ENCODE measurements around the gene TBCD. TPM values are rescaled to one million over a fixed set of nuclear protein-coding genes. Genes with fewer than 3 reads are reported as not detected.

Gene TBCD
- total RNA-seq, 2 donors from 2014 or later = 38.9 to 74.8 TPM

DNA sequence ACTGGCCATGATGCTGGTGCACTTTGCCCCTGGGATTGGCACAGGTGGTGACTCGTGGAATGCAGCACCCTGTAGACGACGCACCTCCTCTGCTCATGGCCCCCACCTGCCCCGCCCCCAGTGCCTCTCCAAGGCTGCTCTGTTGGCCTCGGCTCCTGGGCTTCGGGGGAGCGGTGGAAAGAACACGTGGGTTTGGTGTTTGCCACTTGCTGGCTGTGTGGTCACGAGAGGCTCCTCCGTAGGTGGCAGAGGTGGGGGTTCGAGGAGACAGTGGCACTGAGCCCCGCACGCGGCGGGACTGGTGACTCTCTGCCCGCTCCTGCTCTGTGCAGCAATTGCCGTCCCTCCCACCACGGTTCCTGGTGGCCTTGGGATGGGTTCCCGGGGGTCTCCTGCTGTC, 170.8 kb downstream of the TBCD start:
- H3K27me3 ChIP-seq = no peaks in the 10 kb centered on the region
- H3K27ac ChIP-seq = peak overlapping the region in 2 of 4 donors; percentile 15 to 16
- H3K4me3 ChIP-seq = no peak overlapping the region
- ATAC-seq = peak; percentile 70
- intact Hi-C loops (cut with DNase I) = no loop called here
- no peaks in the 10 kb centered on the region for H3K9me3 ChIP-seq
- H3K36me3 ChIP-seq (replicated peaks in 1 of 2; ENCODE audit: insufficient read depth in 1 of 2, low read depth in 2 of 2) = peaks cover 0 to 11% of the 10 kb centered on the region in 2 donors
- H3K4me1 ChIP-seq = peaks cover 14% of the 10 kb centered on the region
- 57 to 61% methylated on average over 18 to 19 of the region's 19 CpGs for WGBS, 2 donors
- TF ChIP-seq POLR2A (IDR thresholded peaks at IDR 0.05) = no peak
- TF ChIP-seq, protein P1, sequence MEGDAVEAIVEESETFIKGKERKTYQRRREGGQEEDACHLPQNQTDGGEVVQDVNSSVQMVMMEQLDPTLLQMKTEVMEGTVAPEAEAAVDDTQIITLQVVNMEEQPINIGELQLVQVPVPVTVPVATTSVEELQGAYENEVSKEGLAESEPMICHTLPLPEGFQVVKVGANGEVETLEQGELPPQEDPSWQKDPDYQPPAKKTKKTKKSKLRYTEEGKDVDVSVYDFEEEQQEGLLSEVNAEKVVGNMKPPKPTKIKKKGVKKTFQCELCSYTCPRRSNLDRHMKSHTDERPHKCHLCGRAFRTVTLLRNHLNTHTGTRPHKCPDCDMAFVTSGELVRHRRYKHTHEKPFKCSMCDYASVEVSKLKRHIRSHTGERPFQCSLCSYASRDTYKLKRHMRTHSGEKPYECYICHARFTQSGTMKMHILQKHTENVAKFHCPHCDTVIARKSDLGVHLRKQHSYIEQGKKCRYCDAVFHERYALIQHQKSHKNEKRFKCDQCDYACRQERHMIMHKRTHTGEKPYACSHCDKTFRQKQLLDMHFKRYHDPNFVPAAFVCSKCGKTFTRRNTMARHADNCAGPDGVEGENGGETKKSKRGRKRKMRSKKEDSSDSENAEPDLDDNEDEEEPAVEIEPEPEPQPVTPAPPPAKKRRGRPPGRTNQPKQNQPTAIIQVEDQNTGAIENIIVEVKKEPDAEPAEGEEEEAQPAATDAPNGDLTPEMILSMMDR (IDR thresholded peaks at IDR 0.05) = no peak
- peak; percentile 57 to 82 (median 78) for DNase-seq

GRCh38 chr17:82923366-82924113, 171.7 kb downstream of the TBCD start:
- H3K4me3 ChIP-seq = no peak overlapping the region
- DNase-seq = no peak
- no peak overlapping the region for H3K27ac ChIP-seq
- intact Hi-C loops (cut with DNase I) = no loop called here
- peaks cover 14% of the 10 kb centered on the region for H3K4me1 ChIP-seq
- peaks cover 0 to 12% of the 10 kb centered on the region in 2 donors for H3K36me3 ChIP-seq (replicated peaks in 1 of 2; ENCODE audit: insufficient read depth in 1 of 2, low read depth in 2 of 2)
- no peaks in the 10 kb centered on the region for H3K27me3 ChIP-seq
- H3K9me3 ChIP-seq = no peaks in the 10 kb centered on the region
- TF ChIP-seq POLR2A (IDR thresholded peaks at IDR 0.05) = no peak
- TF ChIP-seq, protein P1 (IDR thresholded peaks at IDR 0.05) = no peak
- ATAC-seq = no peak
- WGBS, 2 donors = 91 to 94% methylated on average over 11 to 25 of the region's 25 CpGs

GRCh38 chr17:82924214-82924613, 172.3 kb downstream of the TBCD start:
- H3K4me1 ChIP-seq = peaks cover 14% of the 10 kb centered on the region
- intact Hi-C loops (cut with DNase I) = no loop called here
- H3K4me3 ChIP-seq = no peak overlapping the region
- H3K9me3 ChIP-seq = no peaks in the 10 kb centered on the region
- no peak for DNase-seq
- TF ChIP-seq, protein P1 (IDR thresholded peaks at IDR 0.05) = no peak
- no peak for TF ChIP-seq POLR2A (IDR thresholded peaks at IDR 0.05)
- no peak overlapping the region for H3K27ac ChIP-seq
- ATAC-seq = no peak
- 94 to 97% methylated on average over 13 of the region's 13 CpGs for whole genome bisulfite sequencing, 2 donors
- peaks cover 0 to 19% of the 10 kb centered on the region in 2 donors for H3K36me3 ChIP-seq (replicated peaks in 1 of 2; ENCODE audit: insufficient read depth in 1 of 2, low read depth in 2 of 2)
- no peaks in the 10 kb centered on the region for H3K27me3 ChIP-seq

- H3K27ac ChIP-seq = no peak overlapping the region
- H3K36me3 ChIP-seq (replicated peaks in 1 of 2; ENCODE audit: insufficient read depth in 1 of 2, low read depth in 2 of 2) = peaks cover 0 to 21% of the 10 kb centered on the region in 2 donors
- no peak for TF ChIP-seq POLR2A (IDR thresholded peaks at IDR 0.05)
- TF ChIP-seq, protein P1 (IDR thresholded peaks at IDR 0.05) = no peak
- ATAC-seq (no peak), DNase-seq (peak in 2 of 4 donors; percentile 26 to 29)
- intact Hi-C loops (cut with DNase I) = no loop called here
- H3K4me1 ChIP-seq = peaks cover 14% of the 10 kb centered on the region
- no peaks in the 10 kb centered on the region for H3K9me3 ChIP-seq
- no peaks in the 10 kb centered on the region for H3K27me3 ChIP-seq
- 68 to 83% methylated on average over 14 to 19 of the region's 19 CpGs for WGBS, 2 donors
- H3K4me3 ChIP-seq = no peak overlapping the region
Measured at GRCh38 chr17:82924812-82925211, 172.9 kb downstream of the TBCD start.

- Histone ChIP-seq H3K9me3 (no peaks in the 10 kb centered on the region), H3K4me1 (peaks cover 14% of the 10 kb centered on the region), H3K27ac (no peak overlapping the region), H3K36me3 (replicated peaks in 1 of 2; ENCODE audit: insufficient read depth in 1 of 2, low read depth in 2 of 2) (peaks cover 0 to 21% of the 10 kb centered on the region in 2 donors), H3K27me3 (no peaks in the 10 kb centered on the region), H3K4me3 (no peak overlapping the region)
- WGBS, 2 donors = 88 to 93% methylated on average over 17 to 18 of the region's 18 CpGs
- ATAC-seq (no peak), DNase-seq (no peak)
- intact Hi-C loops (cut with DNase I) = no loop called here
- TF ChIP-seq POLR2A (IDR thresholded peaks at IDR 0.05) = no peak
- TF ChIP-seq, protein P1 (IDR thresholded peaks at IDR 0.05) = no peak
Measured at GRCh38 chr17:82925336-82925735, 173.5 kb downstream of the TBCD start.
